HG03457 (cell line): Measurements from ENCODE around the gene TSPO.

ENCODE experiments used
- ATAC-seq: cut with Tn5 transposase; IDR thresholded peaks from one replicate; pipeline ENCODE4 v1.9.1; 2021; ENCODE audit warnings: moderate number of reproducible peaks; ENCODE audit not compliant: unreplicated experiment

Gene TSPO

GRCh38 chr22:43199541-43199940, 48.2 kb downstream of the TSPO start:
- no peak for ATAC-seq

- no peak for ATAC-seq
Measured at GRCh38 chr22:43200031-43200430, 48.7 kb downstream of the TSPO start.

- ATAC-seq = no peak
Measured at GRCh38 chr22:43200555-43200954, 49.2 kb downstream of the TSPO start.

GRCh38 chr22:43201486-43202219, 50.3 kb downstream of the TSPO start:
- ATAC-seq = no peak

GRCh38 chr22:43202326-43202725, 51.0 kb downstream of the TSPO start:
- no peak for ATAC-seq

GRCh38 chr22:43202756-43203410, 51.5 kb downstream of the TSPO start:
- no peak for ATAC-seq

- ATAC-seq = no peak
Measured at GRCh38 chr22:43203471-43203981, 52.2 kb downstream of the TSPO start.

GRCh38 chr22:43205261-43205691, 53.9 kb downstream of the TSPO start:
- ATAC-seq = no peak

GRCh38 chr22:43205748-43206508, 54.6 kb downstream of the TSPO start:
- no peak for ATAC-seq

GRCh38 chr22:43206509-43207161, 55.3 kb downstream of the TSPO start:
- no peak for ATAC-seq

GRCh38 chr22:43207386-43207785, 56.0 kb downstream of the TSPO start:
- ATAC-seq = no peak

- ATAC-seq = no peak
Measured at GRCh38 chr22:43207849-43208702, 56.7 kb downstream of the TSPO start.

GRCh38 chr22:43208703-43209522, 57.6 kb downstream of the TSPO start:
- no peak for ATAC-seq

GRCh38 chr22:43209523-43209890, 58.1 kb downstream of the TSPO start:
- no peak for ATAC-seq

- no peak for ATAC-seq
Measured at GRCh38 chr22:43209971-43210370, 58.6 kb downstream of the TSPO start.

- ATAC-seq = no peak
Measured at GRCh38 chr22:43210631-43211515, 59.5 kb downstream of the TSPO start.

- ATAC-seq = no peak
Measured at GRCh38 chr22:43211941-43212433, 60.6 kb downstream of the TSPO start.

- no peak for ATAC-seq
Measured at GRCh38 chr22:43212434-43212952, 61.1 kb downstream of the TSPO start.
